K562 (cell line): Measurements from ENCODE around the gene HOXB4. TPM values are rescaled to one million over a fixed set of nuclear protein-coding genes. Genes with fewer than 3 reads are reported as not detected.

ENCODE experiments used
- CCNT2 ChIP-seq: IDR thresholded peaks from 2 replicates; pipeline ENCODE4 v1.6.1; 2011; ENCODE audit warnings: borderline replicate concordance, low read depth, mild to moderate bottlenecking, moderate library complexity, mixed read lengths, low read length; ENCODE audit not compliant: insufficient read length; ENCODE audit errors: extremely low read depth
- CSDE1 ChIP-seq, 2 experiments: fragments of 450-650 bp; IDR thresholded peaks; 2 replicates each; pipeline ENCODE4 v1.6.1; 2016; ENCODE audit warnings: mild to moderate bottlenecking in 1 of 2
- FIP1L1 ChIP-seq: fragments of 200-400 bp; formaldehyde crosslinking; IDR thresholded peaks from 2 replicates; pipeline ENCODE4 v1.6.1; 2018; ENCODE audit warnings: mild to moderate bottlenecking, low read depth, low read length; ENCODE audit not compliant: poor library complexity, severe bottlenecking
- HCFC1 ChIP-seq: IDR thresholded peaks from 2 replicates; pipeline ENCODE4 v1.6.1; 2012; ENCODE audit warnings: low read depth, low read length, improper control_type of control experiment
- HMGN3 ChIP-seq: IDR thresholded peaks from 2 replicates; pipeline ENCODE4 v1.6.1; 2011; ENCODE audit warnings: borderline replicate concordance, low read depth, mild to moderate bottlenecking, mixed read lengths, low read length; ENCODE audit not compliant: insufficient read length; ENCODE audit errors: extremely low read depth
- MAFG ChIP-seq: fragments of 450-650 bp; conservative IDR thresholded peaks from 2 replicates; pipeline ENCODE4 v1.6.1; 2016; ENCODE audit warnings: missing genetic modification characterization, missing compliant biosample characterization
- MAZ ChIP-seq, 2 experiments: fragments of 450-650 bp in 1 of 2; sonication (generic) in 1 of 2; formaldehyde crosslinking; IDR thresholded peaks in 1 of 2; conservative IDR thresholded peaks in 1 of 2; 2 replicates each; pipeline versions ENCODE4 v1.4.0 to v1.5.0; 2020; ENCODE audit warnings: mild to moderate bottlenecking in 1 of 2, missing genetic modification reagents in 1 of 2
- MCM7 ChIP-seq, 2 experiments: fragments of 450-650 bp; IDR thresholded peaks; 2 replicates each; pipeline ENCODE4 v1.6.1; 2016 to 2018
- MXI1 ChIP-seq: IDR thresholded peaks from 2 replicates; pipeline ENCODE4 v1.6.1; 2011; ENCODE audit warnings: low read depth, mild to moderate bottlenecking, improper control_type of control experiment, low read length
- NFIC ChIP-seq: fragments of 450-650 bp; IDR thresholded peaks from 2 replicates; pipeline ENCODE4 v1.6.1; 2017; ENCODE audit warnings: mild to moderate bottlenecking, inconsistent platforms
- NFRKB ChIP-seq: fragments of 450-650 bp; IDR thresholded peaks from 2 replicates; pipeline ENCODE4 v1.6.1; 2016; ENCODE audit warnings: low read depth
- NRF1 ChIP-seq, 2 experiments: fragments of 450-650 bp; IDR thresholded peaks in 1 of 2; conservative IDR thresholded peaks in 1 of 2; 2 replicates each; pipeline ENCODE4 v1.6.1; 2014; ENCODE audit warnings: mild to moderate bottlenecking in 2 of 2
- POLR2H ChIP-seq: IDR thresholded peaks from 2 replicates; pipeline ENCODE4 v1.6.1; 2016; ENCODE audit warnings: missing genetic modification characterization, low read depth, mild to moderate bottlenecking, control low read depth, missing compliant biosample characterization, moderate library complexity
- RCOR1 ChIP-seq, 2 experiments: IDR thresholded peaks; 2 replicates each; pipeline ENCODE4 v1.6.1; 2012; ENCODE audit warnings: low read depth in 2 of 2, low read length in 2 of 2, borderline replicate concordance in 1 of 2, improper control_type of control experiment in 1 of 2
- SIN3A ChIP-seq, 2 experiments: fragments of 150-350 bp in 1 of 2; IDR thresholded peaks; 2 replicates each; pipeline ENCODE4 v1.6.1; 2011 to 2016; ENCODE audit warnings: borderline replicate concordance in 2 of 2, low read depth in 2 of 2, low read length in 2 of 2, mild to moderate bottlenecking in 2 of 2, moderate library complexity in 2 of 2; ENCODE audit not compliant: control insufficient read depth in 1 of 2
- SMAD1 ChIP-seq: fragments of 150-350 bp; IDR thresholded peaks from 2 replicates; pipeline ENCODE4 v1.6.1; 2014; ENCODE audit warnings: low read length, low read depth; ENCODE audit not compliant: partially characterized antibody
- TFAP4 ChIP-seq: sonication (generic); formaldehyde crosslinking; IDR thresholded peaks from 2 replicates; pipeline ENCODE4 v1.8.0; 2022; ENCODE audit warnings: missing genetic modification reagents, mild to moderate bottlenecking, moderate library complexity, borderline replicate concordance
- YY1 ChIP-seq, 3 experiments: IDR thresholded peaks; 2 replicates each; pipeline ENCODE4 v1.6.1; 2011; ENCODE audit warnings: low read length in 2 of 3, mild to moderate bottlenecking in 2 of 3, moderate library complexity in 2 of 3, borderline replicate concordance in 1 of 3, control low read depth in 1 of 3, low read depth in 1 of 3; ENCODE audit not compliant: insufficient read depth in 3 of 3, insufficient replicate concordance in 2 of 3, control insufficient read depth in 1 of 3, insufficient read length in 1 of 3; ENCODE audit errors: extremely low read depth in 1 of 3
- ZFX ChIP-seq: sonication (generic); formaldehyde crosslinking; IDR thresholded peaks from 2 replicates; pipeline ENCODE4 v1.8.0; 2022; ENCODE audit warnings: mild to moderate bottlenecking, missing genetic modification reagents, moderate library complexity
- ZNF165 ChIP-seq: fragments of 250-450 bp; sonication (Bioruptor Pico); IDR thresholded peaks from 2 replicates; pipeline ENCODE4 v1.4.0; 2020; ENCODE audit warnings: borderline replicate concordance
- ZNF586 ChIP-seq: fragments of 450-650 bp; formaldehyde crosslinking; conservative IDR thresholded peaks from 2 replicates; pipeline ENCODE4 v1.4.0; 2020; ENCODE audit warnings: mild to moderate bottlenecking, moderate library complexity
- polyA plus RNA-seq, 8 experiments: library from polyadenylated mRNA; depleted of rRNA in 4 of 8; stranded (reverse) in 5 of 8; unstranded in 3 of 8; fragments of >200 nt; fragmentation: Nextera tagmentation in 2 of 8; fragmentation: Illumina TruSeq in 1 of 8; extraction: Ambion mirVana in 2 of 8; extraction: Trizol in 1 of 8; gene quantifications; 2 replicates each; pipeline versions ENCODE4 v1.2.1 to v1.2.3, GENCODE V29; 2011 to 2014; ENCODE audit warnings: inconsistent platforms in 1 of 8, missing spikeins in 1 of 8
- total RNA-seq, 7 experiments: library from RNA; depleted of rRNA in 6 of 7; stranded (reverse); fragments of >200 nt in 6 of 7; fragmentation: Illumina TruSeq in 2 of 7; extraction: Trizol in 2 of 7; gene quantifications; 2 replicates each; pipeline versions ENCODE4 v1.2.1 to v1.2.3, GENCODE V29; 2011 to 2021; ENCODE audit warnings: low replicate concordance in 1 of 7
- TF ChIP-seq, protein P1 (sequence below), 2 experiments: IDR thresholded peaks; 2 replicates each; pipeline ENCODE4 v1.6.1; 2011; ENCODE audit warnings: borderline replicate concordance in 1 of 2, control low read depth in 1 of 2, low read depth in 1 of 2, low read length in 1 of 2, mild to moderate bottlenecking in 1 of 2, mixed read lengths in 1 of 2, moderate library complexity in 1 of 2; ENCODE audit not compliant: insufficient read depth in 1 of 2, insufficient read length in 1 of 2, poor library complexity in 1 of 2, severe bottlenecking in 1 of 2; ENCODE audit errors: extremely low read depth in 1 of 2
- TF ChIP-seq, protein P2 (sequence below): fragments of 200-800 bp; sonication (Bioruptor generic); IDR thresholded peaks from 2 replicates; pipeline ENCODE4 v1.6.1; 2017; ENCODE audit warnings: missing genetic modification characterization, missing compliant biosample characterization

Gene HOXB4
- total and polyA plus RNA-seq, 9 of the 15 experiments (the other 6 are each of a cell fraction or from before 2014, with no cell fraction given), result 1.6 to 34.9 (median 14.9) TPM

GRCh38 chr17:48541577-48542113, 36.5 kb downstream of the HOXB4 start (continued):
- TF ChIP-seq NRF1 (conservative IDR thresholded peaks at IDR 0.05 in 1 of 2, IDR thresholded peaks at IDR 0.05 in 1 of 2), result 0 out of 4 replicates have a peak, but pooled peaks of 1 of the 2 experiments have one; percentile 7
- peak; percentile 62 to 68 for TF ChIP-seq MAZ (CRISPR knock-in tag; conservative IDR thresholded peaks at IDR 0.05 in 1 of 2, IDR thresholded peaks at IDR 0.05 in 1 of 2)
- peak; percentile 62 for TF ChIP-seq CCNT2
- TF ChIP-seq YY1 (IDR thresholded peaks at IDR 0.05; ENCODE audit: borderline replicate concordance in 1 of 3, control insufficient read depth in 1 of 3, extremely low read depth in 1 of 3, insufficient read depth in 3 of 3, insufficient read length in 1 of 3, insufficient replicate concordance in 2 of 3, low read depth in 1 of 3, low read length in 2 of 3), result peak; percentile 64 to 96 (median 93)
- peak; percentile 68 for TF ChIP-seq POLR2H
- TF ChIP-seq RCOR1 (IDR thresholded peaks at IDR 0.05; ENCODE audit: borderline replicate concordance in 1 of 2, low read depth in 2 of 2, low read length in 2 of 2), result 0 out of 4 replicates have a peak, but pooled peaks of 1 of the 2 experiments have one; percentile 30
- 0 out of 2 replicates have a peak, but pooled peaks have one; percentile 2 for TF ChIP-seq NFIC
- TF ChIP-seq SIN3A (IDR thresholded peaks at IDR 0.05; ENCODE audit: borderline replicate concordance in 2 of 2, control insufficient read depth in 1 of 2, low read depth in 2 of 2, low read length in 2 of 2), result peak in 1 of 2 experiments; percentile 7; a peak in 1 of 4 replicates
- TF ChIP-seq NFRKB, result peak; percentile 94
- no peak for TF ChIP-seq MXI1
- peak; percentile 9; the same call in 1 of the 2 replicates for TF ChIP-seq ZNF165 (CRISPR knock-in tag)
- TF ChIP-seq, protein P1, sequence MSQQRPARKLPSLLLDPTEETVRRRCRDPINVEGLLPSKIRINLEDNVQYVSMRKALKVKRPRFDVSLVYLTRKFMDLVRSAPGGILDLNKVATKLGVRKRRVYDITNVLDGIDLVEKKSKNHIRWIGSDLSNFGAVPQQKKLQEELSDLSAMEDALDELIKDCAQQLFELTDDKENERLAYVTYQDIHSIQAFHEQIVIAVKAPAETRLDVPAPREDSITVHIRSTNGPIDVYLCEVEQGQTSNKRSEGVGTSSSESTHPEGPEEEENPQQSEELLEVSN (IDR thresholded peaks at IDR 0.05; ENCODE audit: borderline replicate concordance in 1 of 2, extremely low read depth in 1 of 2, insufficient read depth in 1 of 2, insufficient read length in 1 of 2, low read depth in 1 of 2, low read length in 1 of 2, poor library complexity in 1 of 2, severe bottlenecking in 1 of 2), result peak in 1 of 2 experiments; percentile 44
- peak; percentile 68 for TF ChIP-seq HMGN3
- TF ChIP-seq MAFG (tag), result no peak
- peak in 1 of 2 experiments; percentile 75; a peak in 1 of 4 replicates for TF ChIP-seq CSDE1 (IDR thresholded peaks at IDR 0.05)
- TF ChIP-seq FIP1L1, result peak; percentile 27
- TF ChIP-seq, protein P2, sequence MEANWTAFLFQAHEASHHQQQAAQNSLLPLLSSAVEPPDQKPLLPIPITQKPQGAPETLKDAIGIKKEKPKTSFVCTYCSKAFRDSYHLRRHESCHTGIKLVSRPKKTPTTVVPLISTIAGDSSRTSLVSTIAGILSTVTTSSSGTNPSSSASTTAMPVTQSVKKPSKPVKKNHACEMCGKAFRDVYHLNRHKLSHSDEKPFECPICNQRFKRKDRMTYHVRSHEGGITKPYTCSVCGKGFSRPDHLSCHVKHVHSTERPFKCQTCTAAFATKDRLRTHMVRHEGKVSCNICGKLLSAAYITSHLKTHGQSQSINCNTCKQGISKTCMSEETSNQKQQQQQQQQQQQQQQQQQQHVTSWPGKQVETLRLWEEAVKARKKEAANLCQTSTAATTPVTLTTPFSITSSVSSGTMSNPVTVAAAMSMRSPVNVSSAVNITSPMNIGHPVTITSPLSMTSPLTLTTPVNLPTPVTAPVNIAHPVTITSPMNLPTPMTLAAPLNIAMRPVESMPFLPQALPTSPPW, result peak; percentile 97
- TF ChIP-seq MCM7 (IDR thresholded peaks at IDR 0.05), result no peak
- TF ChIP-seq HCFC1, result no peak
- TF ChIP-seq TFAP4, result peak; percentile 54; the same call in 1 of the 2 replicates
- no peak for TF ChIP-seq ZNF586 (CRISPR knock-in tag)
- peak; percentile 31 for TF ChIP-seq SMAD1
- peak; percentile 64 for TF ChIP-seq ZFX (CRISPR knock-in tag)
